Stimulated activated CD8-positive, alpha-beta memory T cell treated with anti-CD3 and anti-CD28 coated beads, Interleukin-15, amount 100 ng/mL, for 48 hours (primary cell): Measurements from ENCODE around the gene DIAPH3.
"Not testable (repeated sequence)": the region's sequence is repeated elsewhere in the genome, so short reads cannot be mapped to it uniquely, and the experiment has no call there.

Experiments
- DNase-seq, 2 donors: peaks; one replicate each; pipeline ENCODE4 v3.0.0-alpha.2; 2020; ENCODE audit warnings: low read depth in 2 of 2

The DIAPH3 gene

GRCh38 chr13:60163478-60164233 lies at the start of gene DIAPH3:
DIAPH3 (minus strand) TSS chr13:60163928; CDS start chr13:60163766, 162 bp downstream.
- DNase-seq = peak; percentile 92 to 93

- no peak for DNase-seq
Measured at GRCh38 chr13:60213236-60213744, 49.6 kb upstream of the DIAPH3 start.

- no peak for DNase-seq
Measured at GRCh38 chr13:60211548-60211947, 47.8 kb upstream of the DIAPH3 start.

GRCh38 chr13:60210510-60211330 lies 47.0 kb upstream of the DIAPH3 start:
- no peak for DNase-seq

- not testable (repeated sequence) for DNase-seq
Measured at GRCh38 chr13:60205499-60205898, 41.8 kb upstream of the DIAPH3 start.

- DNase-seq = no peak
Measured at GRCh38 chr13:60201286-60201685, 37.6 kb upstream of the DIAPH3 start.

- not testable (repeated sequence) for DNase-seq
Measured at GRCh38 chr13:60195893-60196292, 32.2 kb upstream of the DIAPH3 start.

GRCh38 chr13:60182907-60183306 lies 19.2 kb upstream of the DIAPH3 start:
- DNase-seq = no peak

- DNase-seq = no peak
Measured at GRCh38 chr13:60178327-60178726, 14.6 kb upstream of the DIAPH3 start.

- DNase-seq = no peak
Measured at GRCh38 chr13:60175571-60175970, 11.8 kb upstream of the DIAPH3 start.

- no peak for DNase-seq
Measured at GRCh38 chr13:60174113-60174512, 10.4 kb upstream of the DIAPH3 start.

- DNase-seq = no peak
Measured at GRCh38 chr13:60172111-60172510, 8.4 kb upstream of the DIAPH3 start.

GRCh38 chr13:60170414-60170813 lies 6.7 kb upstream of the DIAPH3 start:
- DNase-seq = no peak

GRCh38 chr13:60169239-60170031 lies 5.7 kb upstream of the DIAPH3 start:
- no peak for DNase-seq

GRCh38 chr13:60167121-60167520 lies 3.4 kb upstream of the DIAPH3 start:
- no peak for DNase-seq

- DNase-seq = no peak
Measured at GRCh38 chr13:60165391-60166099, 1.8 kb upstream of the DIAPH3 start.

GRCh38 chr13:60164234-60164889 lies 634 bp upstream of the DIAPH3 start:
- DNase-seq = no peak

GRCh38 chr13:60162096-60162495 lies 1.6 kb downstream of the DIAPH3 start:
- DNase-seq = no peak

- DNase-seq = no peak
Measured at GRCh38 chr13:60158321-60158801, 5.4 kb downstream of the DIAPH3 start.

- DNase-seq = no peak
Measured at GRCh38 chr13:60155978-60156377, 7.8 kb downstream of the DIAPH3 start.

GRCh38 chr13:60152904-60153303 lies 10.8 kb downstream of the DIAPH3 start:
- DNase-seq = no peak
